HG03558 (cell line): ENCODE measurements around the gene MIEN1.
"Not testable (repeated sequence)": the region's sequence is repeated elsewhere in the genome, so short reads cannot be mapped to it uniquely, and the experiment has no call there.

ENCODE experiments used
- ATAC-seq: cut with Tn5 transposase; IDR thresholded peaks from one replicate; pipeline ENCODE4 v1.9.1; 2021; ENCODE audit warnings: moderate number of reproducible peaks; ENCODE audit not compliant: unreplicated experiment; ENCODE audit errors: extremely low read depth

MIEN1 gene

GRCh38 chr17:39701784-39702422, 28.4 kb downstream of the MIEN1 start:
- ATAC-seq, result no peak

- no peak for ATAC-seq
These were observed 29.1 kb downstream of the MIEN1 start for GRCh38 chr17:39701012-39701783.

GRCh38 chr17:39700148-39700987, 30.0 kb downstream of the MIEN1 start:
- no peak for ATAC-seq

GRCh38 chr17:39699818-39700147, 30.5 kb downstream of the MIEN1 start, which contains the start of gene ERBB2:
TSS of gene ERBB2 (plus strand) at chr17:39700064. CDS start at chr17:39700239, 175 bp downstream.
- no peak for ATAC-seq

GRCh38 chr17:39699157-39699817, 31.0 kb downstream of the MIEN1 start:
- not testable (repeated sequence) for ATAC-seq

GRCh38 chr17:39697961-39698360, 32.4 kb downstream of the MIEN1 start:
- no peak for ATAC-seq

GRCh38 chr17:39696731-39697130, 33.6 kb downstream of the MIEN1 start:
- no peak for ATAC-seq

- no peak for ATAC-seq
These were observed 35.2 kb downstream of the MIEN1 start for GRCh38 chr17:39695089-39695474.

GRCh38 chr17:39694593-39694992, 35.7 kb downstream of the MIEN1 start:
- no peak for ATAC-seq

- no peak for ATAC-seq
These were observed 41.4 kb downstream of the MIEN1 start for GRCh38 chr17:39688945-39689344.

- no peak for ATAC-seq
These were observed 41.9 kb downstream of the MIEN1 start for GRCh38 chr17:39688475-39688835.

- peak; percentile 67 for ATAC-seq
These were observed 42.5 kb downstream of the MIEN1 start, which contains the start of gene PGAP3 for GRCh38 chr17:39687546-39688474. TSS of gene PGAP3 (minus strand) at chr17:39688057. CDS start at chr17:39688014, 43 bp downstream.

- no peak for ATAC-seq
These were observed 43.2 kb downstream of the MIEN1 start for GRCh38 chr17:39687101-39687545.

- ATAC-seq, result no peak
These were observed 45.8 kb downstream of the MIEN1 start for GRCh38 chr17:39684369-39685192.

GRCh38 chr17:39683295-39683939, 46.9 kb downstream of the MIEN1 start:
- no peak for ATAC-seq

- no peak for ATAC-seq
These were observed 50.7 kb downstream of the MIEN1 start for GRCh38 chr17:39679521-39680192.
